Measurements from ENCODE around the gene LAMP1. TPM values are rescaled to one million over a fixed set of nuclear protein-coding genes. Genes with fewer than 3 reads are reported as not detected.
"Not testable (repeated sequence)": the region's sequence is repeated elsewhere in the genome, so short reads cannot be mapped to it uniquely, and the experiment has no call there.

LAMP1 gene
- total and polyA plus RNA-seq, 2 of the 4 experiments (the other 2 are of a cell fraction) = 60.6 to 229 TPM

GRCh38 chr13:113347736-113348225 is 50.7 kb downstream of the LAMP1 start:
- intact Hi-C loops (cut with micrococcal nuclease); H2AFZ ChIP-seq (replicated peaks; ENCODE audit: low read length, poor library complexity); DNase-seq; H2BK20ac ChIP-seq (ENCODE audit: low read depth, low read length); H4K5ac ChIP-seq (ENCODE audit: low read depth, low read length); H3K79me1 ChIP-seq (ENCODE audit: low read depth in 1 of 2, low read length in 2 of 2); CTCF ChIA-PET; H4K20me1 ChIP-seq (ENCODE audit: insufficient read depth, low read length); H3K9me1 ChIP-seq (ENCODE audit: insufficient read depth, low read length); in situ Hi-C loops (cut with MboI; ENCODE audit: low sequenced_read_pairs); H4K8ac ChIP-seq (ENCODE audit: low read depth in 2 of 2, low read length in 2 of 2); H3K4me3 ChIP-seq (ENCODE audit: insufficient read depth, low read depth, low read length); H2AK5ac ChIP-seq (ENCODE audit: low read depth, low read length); H4K91ac ChIP-seq (ENCODE audit: insufficient read depth, low read depth, low read length); H2BK120ac ChIP-seq (ENCODE audit: low read depth, low read length); H3K23ac ChIP-seq (ENCODE audit: low read depth, low read length); H2AK9ac ChIP-seq (replicated peaks; ENCODE audit: low read depth, low read length, poor library complexity); H2BK5ac ChIP-seq (ENCODE audit: low read depth, low read length, poor library complexity, severe bottlenecking); H3K56ac ChIP-seq (ENCODE audit: extremely low read depth, insufficient read depth, low read length); H3K27me3 ChIP-seq (ENCODE audit: control insufficient read depth, insufficient read depth, low read length); POLR2A ChIA-PET (ENCODE audit: unreplicated experiment); ATAC-seq (ENCODE audit: low read depth); H3K27ac ChIP-seq (ENCODE audit: insufficient read depth, low read length); H2BK15ac ChIP-seq (ENCODE audit: low read depth, low read length); H3K18ac ChIP-seq (ENCODE audit: low read depth, low read length); H3K36me3 ChIP-seq (ENCODE audit: control insufficient read depth, insufficient read depth, low read length); H3K4me1 ChIP-seq (ENCODE audit: control insufficient read depth, insufficient read depth, low read length); H3K14ac ChIP-seq (replicated peaks; ENCODE audit: low read depth, low read length); H3K4ac ChIP-seq (ENCODE audit: low read depth, low read length); H3K4me2 ChIP-seq (ENCODE audit: low read depth, low read length); BruUV-seq (replicated peaks); dilution Hi-C loops (cut with HindIII; ENCODE audit: low sequenced_read_pairs, unreplicated experiment); H3K9ac ChIP-seq (ENCODE audit: low read depth, low read length): not testable (repeated sequence)
- H3K9me3 ChIP-seq (ENCODE audit: control insufficient read depth, insufficient read depth, low read length) = peaks cover 11% of the 10 kb centered on the region
- 94% methylated on average over 14 of the region's 19 CpGs; no CpG with 5 or more reads in 1 of the 2 experiments for WGBS, 2 experiments (ENCODE audit: extremely low coverage in 2 of 2, insufficient read length in 1 of 2)
